Fibroblast of lung (primary cell): ENCODE measurements around the gene SNN. TPM values are rescaled to one million over a fixed set of nuclear protein-coding genes. Genes with fewer than 3 reads are reported as not detected.
A peak's percentile ranks its signal among the peaks of the same experiment; 100 is the strongest.

Source experiments
- DNase-seq, 2 donors: peaks; one replicate each; pipeline versions ENCODE4 v3.0.0 to v3.0.0-alpha.2; 2010; ENCODE audit warnings: low read depth in 2 of 2
- H2AFZ ChIP-seq: 2 replicates; pipeline ENCODE4 v1.5.1; 2012; ENCODE audit warnings: low read length, control low read depth, inconsistent platforms
- H3K27ac ChIP-seq: 2 replicates; pipeline ENCODE4 v1.5.1; 2011; ENCODE audit warnings: low read length, control low read depth; ENCODE audit not compliant: insufficient read depth
- H3K27me3 ChIP-seq: 2 replicates; pipeline ENCODE4 v1.5.1; 2011; ENCODE audit warnings: mild to moderate bottlenecking, low read length; ENCODE audit not compliant: control insufficient read depth, insufficient read depth
- H3K36me3 ChIP-seq: 2 replicates; pipeline ENCODE4 v1.5.1; 2011; ENCODE audit warnings: low read length; ENCODE audit not compliant: control insufficient read depth, insufficient read depth
- H3K4me1 ChIP-seq: 2 replicates; pipeline ENCODE4 v1.5.1; 2011; ENCODE audit warnings: low read length; ENCODE audit not compliant: control insufficient read depth, insufficient read depth; ENCODE audit errors: extremely low read depth
- H3K4me2 ChIP-seq: 2 replicates; pipeline ENCODE4 v1.5.1; 2011; ENCODE audit warnings: low read length, control low read depth; ENCODE audit not compliant: insufficient read depth; ENCODE audit errors: extremely low read depth
- H3K4me3 ChIP-seq, 4 experiments: fragments of 200-600 bp in 1 of 4; sonication (generic) in 1 of 4; replicated peaks in 1 of 4; 2 replicates each; pipeline ENCODE4 v1.5.1; 2011 to 2016; ENCODE audit warnings: low read length in 4 of 4, low read depth in 3 of 4, mild to moderate bottlenecking in 3 of 4, control low read depth in 2 of 4, inconsistent platforms in 1 of 4, mixed read lengths in 1 of 4; ENCODE audit not compliant: insufficient read depth in 1 of 4; ENCODE audit errors: control extremely low read depth in 1 of 4
- H3K79me2 ChIP-seq: 2 replicates; pipeline ENCODE4 v1.5.1; 2012; ENCODE audit warnings: mild to moderate bottlenecking, low read length, inconsistent platforms; ENCODE audit not compliant: control insufficient read depth, insufficient read depth
- H3K9ac ChIP-seq: 2 replicates; pipeline ENCODE4 v1.5.1; 2011; ENCODE audit warnings: mild to moderate bottlenecking, low read length, control low read depth; ENCODE audit not compliant: insufficient read depth
- H3K9me3 ChIP-seq: 2 replicates; pipeline ENCODE4 v1.5.1; 2012; ENCODE audit warnings: low read depth, low read length; ENCODE audit not compliant: control insufficient read depth, insufficient read depth
- H4K20me1 ChIP-seq: 2 replicates; pipeline ENCODE4 v1.5.1; 2011; ENCODE audit warnings: low read length; ENCODE audit not compliant: control insufficient read depth, insufficient read depth; ENCODE audit errors: extremely low read depth
- CTCF ChIP-seq, 2 donors: IDR thresholded peaks in 1 of 2; conservative IDR thresholded peaks in 1 of 2; 1 replicate in 1 of 2; 2 replicates in 1 of 2; pipeline ENCODE4 v1.5.1; 2011 to 2012; ENCODE audit warnings: low read length in 2 of 2, control low read depth in 1 of 2, inconsistent platforms in 1 of 2, low read depth in 1 of 2, mild to moderate bottlenecking in 1 of 2
- EZH2 ChIP-seq: IDR thresholded peaks from 2 replicates; pipeline ENCODE4 v1.5.1; 2012; ENCODE audit warnings: low read length, control low read depth, mild to moderate bottlenecking; ENCODE audit errors: missing control alignments
- polyA plus RNA-seq, 2 donors: library from polyadenylated mRNA; depleted of rRNA in 1 of 2; stranded (reverse) in 1 of 2; unstranded in 1 of 2; fragments of >200 nt; gene quantifications; 2 replicates each; pipeline ENCODE4 v1.2.1, GENCODE V29; 2011 to 2012; ENCODE audit warnings: missing spikeins in 1 of 2
- total RNA-seq: library from RNA; depleted of rRNA; stranded (reverse); fragments of >200 nt; gene quantifications from 2 replicates; pipeline ENCODE4 v1.2.1, GENCODE V29; 2014

Gene SNN
- total and polyA plus RNA-seq, 2 donors (not counting 1 experiment from before 2014, with no cell fraction given), result 17.5 to 24.9 TPM

GRCh38 chr16:11624636-11625607 is 43.3 kb upstream of the SNN start:
- H3K27ac ChIP-seq, result no peak overlapping the region
- peaks cover 8% of the 10 kb centered on the region for H3K4me1 ChIP-seq
- TF ChIP-seq CTCF (conservative IDR thresholded peaks at IDR 0.05 in 1 of 2, IDR thresholded peaks at IDR 0.05 in 1 of 2; ENCODE audit: low read depth in 1 of 2, low read length in 2 of 2) (no peak), EZH2 (no peak)
- H4K20me1 ChIP-seq, result no peaks in the 10 kb centered on the region
- no peak overlapping the region for H3K4me2 ChIP-seq
- H3K9me3 ChIP-seq, result no peaks in the 10 kb centered on the region
- no peaks in the 10 kb centered on the region for H3K36me3 ChIP-seq
- H3K27me3 ChIP-seq, result no peaks in the 10 kb centered on the region
- DNase-seq, result no peak
- H3K79me2 ChIP-seq, result no peaks in the 10 kb centered on the region
- no peak overlapping the region for H2AFZ ChIP-seq
- no peak overlapping the region for H3K4me3 ChIP-seq
- no peak overlapping the region for H3K9ac ChIP-seq

GRCh38 chr16:11625769-11626168 is 42.5 kb upstream of the SNN start:
- no peaks in the 10 kb centered on the region for H3K79me2 ChIP-seq
- no peaks in the 10 kb centered on the region for H3K27me3 ChIP-seq
- H3K36me3 ChIP-seq, result no peaks in the 10 kb centered on the region
- no peak overlapping the region for H3K4me3 ChIP-seq
- no peak overlapping the region for H3K27ac ChIP-seq
- H3K9ac ChIP-seq, result no peak overlapping the region
- H3K4me2 ChIP-seq, result no peak overlapping the region
- peaks cover 8% of the 10 kb centered on the region for H3K4me1 ChIP-seq
- H4K20me1 ChIP-seq, result no peaks in the 10 kb centered on the region
- no peak overlapping the region for H2AFZ ChIP-seq
- peak in 1 of 2 donors; percentile 33 for DNase-seq
- H3K9me3 ChIP-seq, result no peaks in the 10 kb centered on the region
- TF ChIP-seq CTCF (conservative IDR thresholded peaks at IDR 0.05 in 1 of 2, IDR thresholded peaks at IDR 0.05 in 1 of 2; ENCODE audit: low read depth in 1 of 2, low read length in 2 of 2), result no peak
- TF ChIP-seq EZH2, result no peak

- Histone ChIP-seq H3K79me2 (no peaks in the 10 kb centered on the region), H3K9me3 (no peaks in the 10 kb centered on the region), H3K4me1 (peaks cover 6% of the 10 kb centered on the region), H3K27me3 (no peaks in the 10 kb centered on the region), H3K36me3 (no peaks in the 10 kb centered on the region), H3K9ac (no peak overlapping the region), H3K27ac (no peak overlapping the region), H3K4me3 (no peak overlapping the region), H4K20me1 (no peaks in the 10 kb centered on the region), H2AFZ (no peak overlapping the region), H3K4me2 (no peak overlapping the region)
- DNase-seq, result no peak
- TF ChIP-seq EZH2 (no peak), CTCF (conservative IDR thresholded peaks at IDR 0.05 in 1 of 2, IDR thresholded peaks at IDR 0.05 in 1 of 2; ENCODE audit: low read depth in 1 of 2, low read length in 2 of 2) (no peak)
Observed at GRCh38 chr16:11626657-11627291, 41.5 kb upstream of the SNN start.
